Fibroblast of pulmonary artery (primary cell): ENCODE data around the gene ANKRD28.

ENCODE experiments used
- DNase-seq: peaks from one replicate; pipeline ENCODE4 v3.0.0-alpha.2; 2010; ENCODE audit warnings: low read depth
- H3K4me3 ChIP-seq: replicated peaks from 2 replicates; pipeline ENCODE4 v1.5.1; 2011; ENCODE audit warnings: low read depth, mild to moderate bottlenecking, control low read depth, low read length, moderate library complexity
- TF ChIP-seq, protein P1 (sequence below): IDR thresholded peaks from 2 replicates; pipeline ENCODE4 v1.5.1; 2011; ENCODE audit warnings: mild to moderate bottlenecking, control low read depth, low read length, inconsistent platforms; ENCODE audit errors: missing control alignments

Gene ANKRD28

DNA sequence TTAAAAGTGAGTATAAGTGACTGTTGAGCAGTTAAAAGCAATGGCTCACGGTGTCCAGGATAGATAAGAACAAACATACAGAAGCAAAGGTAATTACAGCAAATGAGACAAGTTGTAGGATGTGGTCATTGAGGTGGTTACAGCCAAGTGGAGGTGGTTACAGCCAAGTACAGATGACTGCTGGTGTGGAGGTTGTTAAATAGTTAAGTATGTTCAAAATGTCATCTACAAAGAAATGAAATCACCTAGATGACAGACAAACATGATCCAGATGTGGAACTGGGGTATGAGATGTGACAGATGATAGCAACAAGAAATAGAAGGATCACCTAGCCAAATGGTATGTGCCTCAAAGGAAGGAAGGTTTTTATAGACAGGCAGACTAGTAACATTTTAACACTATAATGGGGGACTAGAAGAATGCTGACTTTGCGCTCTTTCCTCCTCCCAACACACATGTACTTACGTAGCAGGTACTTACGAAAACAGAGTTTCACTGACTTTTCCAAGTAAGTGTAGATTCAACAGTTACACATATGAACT, 6.8 kb upstream of the ANKRD28 start:
- DNase-seq: no peak
- TF ChIP-seq, protein P1, sequence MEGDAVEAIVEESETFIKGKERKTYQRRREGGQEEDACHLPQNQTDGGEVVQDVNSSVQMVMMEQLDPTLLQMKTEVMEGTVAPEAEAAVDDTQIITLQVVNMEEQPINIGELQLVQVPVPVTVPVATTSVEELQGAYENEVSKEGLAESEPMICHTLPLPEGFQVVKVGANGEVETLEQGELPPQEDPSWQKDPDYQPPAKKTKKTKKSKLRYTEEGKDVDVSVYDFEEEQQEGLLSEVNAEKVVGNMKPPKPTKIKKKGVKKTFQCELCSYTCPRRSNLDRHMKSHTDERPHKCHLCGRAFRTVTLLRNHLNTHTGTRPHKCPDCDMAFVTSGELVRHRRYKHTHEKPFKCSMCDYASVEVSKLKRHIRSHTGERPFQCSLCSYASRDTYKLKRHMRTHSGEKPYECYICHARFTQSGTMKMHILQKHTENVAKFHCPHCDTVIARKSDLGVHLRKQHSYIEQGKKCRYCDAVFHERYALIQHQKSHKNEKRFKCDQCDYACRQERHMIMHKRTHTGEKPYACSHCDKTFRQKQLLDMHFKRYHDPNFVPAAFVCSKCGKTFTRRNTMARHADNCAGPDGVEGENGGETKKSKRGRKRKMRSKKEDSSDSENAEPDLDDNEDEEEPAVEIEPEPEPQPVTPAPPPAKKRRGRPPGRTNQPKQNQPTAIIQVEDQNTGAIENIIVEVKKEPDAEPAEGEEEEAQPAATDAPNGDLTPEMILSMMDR: no peak
- no peak overlapping the region for H3K4me3 ChIP-seq

DNA sequence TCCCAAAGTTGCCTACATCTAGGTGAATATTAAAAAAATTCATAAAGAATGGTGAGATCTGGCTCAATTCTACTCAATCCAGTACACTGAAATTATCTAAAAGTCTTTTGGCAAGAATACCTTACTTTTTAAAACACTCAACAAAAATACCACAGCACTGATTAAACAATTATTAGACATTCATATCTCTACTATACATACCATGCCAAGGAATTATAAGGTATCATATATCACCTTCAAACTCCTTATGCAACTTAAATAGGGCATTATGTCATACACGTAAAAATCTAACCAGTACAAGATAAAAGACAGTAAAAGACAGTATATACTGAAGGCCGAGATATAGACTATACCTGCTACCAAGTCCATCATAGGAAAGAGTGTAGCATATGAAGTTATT, 6.1 kb upstream of the ANKRD28 start:
- H3K4me3 ChIP-seq: no peak overlapping the region
- TF ChIP-seq, protein P1: no peak
- DNase-seq: no peak

GRCh38 chr3:15801298-15801697, 3.5 kb upstream of the ANKRD28 start:
- no peak for DNase-seq
- H3K4me3 ChIP-seq: no peak overlapping the region
- TF ChIP-seq, protein P1: no peak

GRCh38 chr3:15800780-15801179, 3.0 kb upstream of the ANKRD28 start:
- TF ChIP-seq, protein P1: no peak
- DNase-seq: no peak
- no peak overlapping the region for H3K4me3 ChIP-seq

- no peak overlapping the region for H3K4me3 ChIP-seq
- no peak for DNase-seq
- TF ChIP-seq, protein P1: no peak
Measured at GRCh38 chr3:15800327-15800726, 2.5 kb upstream of the ANKRD28 start.

- peak overlapping the region; percentile 76 for H3K4me3 ChIP-seq
- no peak for DNase-seq
- TF ChIP-seq, protein P1: no peak
Measured at GRCh38 chr3:15798533-15799245, 910 bp upstream of the ANKRD28 start.
